Activated T-helper 1 cell treated with anti-CD3 and anti-CD28 coated beads, Interleukin-2, amount 50 U/mL, for 16 hours (primary cell): ENCODE measurements around the gene CENPP.
"Not testable (repeated sequence)": the region's sequence is repeated elsewhere in the genome, so short reads cannot be mapped to it uniquely, and the experiment has no call there.

ENCODE experiments used
- DNase-seq, 2 donors: peaks; one replicate each; pipeline ENCODE4 v3.0.0-alpha.2; 2020; ENCODE audit warnings: low read depth in 1 of 2, low spot score in 1 of 2

Gene CENPP

DNA sequence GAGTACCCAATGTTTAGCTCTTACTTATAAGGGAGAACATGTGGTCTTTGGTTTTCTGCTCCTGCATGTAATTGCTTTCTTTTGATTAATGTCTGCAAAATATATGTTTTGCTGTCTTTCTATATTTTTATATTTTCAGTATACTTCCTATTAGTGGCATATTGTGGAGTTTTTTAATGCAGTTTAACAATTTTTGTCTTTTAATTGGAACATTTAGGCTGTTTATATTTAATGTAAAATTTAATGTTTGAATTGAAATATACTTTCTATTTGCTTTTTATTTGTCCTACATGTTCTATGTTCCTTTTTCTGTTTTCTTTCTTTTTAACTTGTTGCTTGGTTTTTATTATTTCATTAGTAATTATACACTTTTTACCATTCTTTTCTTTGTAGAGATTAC, 205.1 kb downstream of the CENPP start:
- DNase-seq, result no peak

DNA sequence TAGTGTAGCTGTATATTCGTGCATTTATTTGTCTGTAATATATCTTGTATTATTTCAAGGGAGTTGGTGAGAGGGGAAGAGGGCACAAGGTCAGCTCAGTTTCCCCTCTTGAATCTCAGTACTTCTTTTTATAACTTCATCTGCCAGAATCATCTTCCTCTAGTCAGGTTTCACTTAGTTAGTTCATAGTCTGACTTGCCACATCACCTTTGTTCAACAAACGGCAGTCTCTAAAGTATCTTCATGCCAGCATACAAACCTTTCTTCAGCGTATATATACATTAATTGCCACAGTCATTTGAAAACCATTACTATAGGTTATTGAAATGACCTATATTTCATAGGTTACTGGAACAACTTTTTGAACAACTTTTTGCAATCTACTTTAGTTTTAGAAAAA, 208.5 kb downstream of the CENPP start:
- DNase-seq, result no peak

DNA sequence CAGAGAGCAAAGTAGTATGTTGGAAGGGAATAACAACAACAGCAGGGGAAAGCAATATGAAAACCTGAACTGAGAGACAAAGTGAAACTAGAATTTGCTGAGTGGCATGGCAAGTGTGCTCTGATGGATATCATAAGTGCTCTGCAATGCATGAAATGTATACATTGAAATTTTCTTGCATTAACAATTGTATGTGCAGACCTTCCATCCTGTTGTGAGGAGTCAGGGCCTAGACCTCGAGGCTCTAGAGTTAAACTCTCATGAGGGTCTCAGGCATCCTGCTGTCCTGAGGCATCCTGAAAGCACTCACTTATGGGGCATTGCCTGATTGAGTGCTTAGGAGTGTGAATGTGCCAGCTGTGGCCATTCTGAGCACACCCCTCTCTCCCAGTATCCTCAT, 208.9 kb downstream of the CENPP start:
- no peak for DNase-seq

DNA sequence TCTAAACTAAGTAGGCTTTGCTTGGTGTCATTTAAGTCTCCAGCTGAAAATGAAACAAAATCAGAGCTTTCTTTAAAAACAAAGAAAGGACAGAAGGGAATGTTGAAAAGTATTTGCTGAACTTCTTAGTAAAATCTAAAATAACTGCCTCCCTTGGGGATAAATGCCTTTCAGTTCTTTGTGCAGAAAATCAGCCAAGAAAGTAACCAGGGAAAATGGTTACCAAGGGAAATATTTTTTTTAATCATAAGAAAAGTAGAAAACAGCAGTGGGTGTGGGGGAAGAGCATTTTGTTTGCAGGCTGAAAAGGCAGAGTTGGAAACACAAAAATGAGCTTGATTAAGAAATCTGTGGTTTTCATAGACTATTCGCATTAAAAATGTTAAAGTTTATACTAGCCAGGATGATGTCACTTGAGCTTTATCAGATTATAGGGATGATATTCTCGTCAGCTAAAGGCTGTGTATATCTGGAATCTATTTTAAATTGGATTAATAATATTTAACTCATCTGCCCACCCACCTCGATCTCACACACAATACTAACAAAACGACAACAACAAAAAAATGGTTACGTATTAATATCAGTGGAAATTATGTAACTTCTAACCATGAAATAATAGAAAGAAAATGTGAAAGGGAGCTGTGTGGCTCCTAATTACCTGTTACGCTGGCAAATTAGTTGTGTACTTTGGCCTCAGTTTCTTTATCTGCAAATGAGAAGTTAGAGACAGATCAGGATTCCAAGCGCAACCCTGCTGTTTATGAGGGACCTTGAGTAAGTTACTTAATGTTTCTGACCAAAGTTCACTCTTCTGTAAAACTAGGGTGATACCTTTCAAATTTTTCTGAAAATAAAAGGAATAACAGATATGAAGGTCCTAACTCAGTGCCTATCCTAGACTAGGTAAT, 210.4 kb downstream of the CENPP start, which contains the start of gene ECM2:
TSS of gene ECM2 (minus strand) at position 51 of the 911 bp plus-strand sequence. CDS start 13,124 bp downstream, outside the sequence.
- DNase-seq, result no peak

DNA sequence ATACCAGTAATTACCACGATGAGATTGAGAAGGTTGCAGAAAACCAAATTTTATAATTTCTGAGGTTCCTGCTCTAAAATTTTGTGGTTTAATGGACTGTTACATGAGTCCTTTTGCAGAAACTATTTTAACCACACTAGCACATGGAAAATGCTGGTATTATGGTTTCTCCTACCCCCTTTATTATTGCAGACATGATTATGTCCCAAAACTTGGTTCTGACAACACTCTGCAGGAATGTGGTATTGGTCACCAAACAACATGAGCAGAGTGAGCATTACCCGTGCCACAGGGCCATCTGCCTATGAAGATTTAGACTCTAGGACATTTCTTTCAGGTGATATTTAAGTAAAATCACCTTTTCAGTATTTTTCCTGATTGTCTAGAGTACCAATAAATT, 212.8 kb downstream of the CENPP start:
- no peak for DNase-seq

DNA sequence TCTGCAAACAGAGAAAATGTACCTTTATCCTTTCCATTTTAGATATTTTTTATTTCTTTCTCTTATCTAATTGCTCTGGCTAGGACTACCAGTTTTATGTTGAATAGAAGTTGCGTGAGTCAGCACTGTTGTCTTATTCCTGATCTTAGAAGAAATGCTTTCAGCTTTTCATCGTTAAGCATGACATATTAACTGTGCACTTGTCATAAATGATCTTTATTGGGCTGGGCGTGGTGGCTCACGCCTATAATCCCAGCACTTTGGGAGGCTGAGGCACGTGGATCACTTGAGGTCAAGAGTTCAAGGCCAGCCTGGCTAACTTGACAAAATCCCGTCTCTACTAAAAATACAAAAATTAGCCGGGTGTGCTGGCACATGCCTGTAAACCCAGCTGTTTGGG, 218.2 kb downstream of the CENPP start:
- DNase-seq, result no peak

DNA sequence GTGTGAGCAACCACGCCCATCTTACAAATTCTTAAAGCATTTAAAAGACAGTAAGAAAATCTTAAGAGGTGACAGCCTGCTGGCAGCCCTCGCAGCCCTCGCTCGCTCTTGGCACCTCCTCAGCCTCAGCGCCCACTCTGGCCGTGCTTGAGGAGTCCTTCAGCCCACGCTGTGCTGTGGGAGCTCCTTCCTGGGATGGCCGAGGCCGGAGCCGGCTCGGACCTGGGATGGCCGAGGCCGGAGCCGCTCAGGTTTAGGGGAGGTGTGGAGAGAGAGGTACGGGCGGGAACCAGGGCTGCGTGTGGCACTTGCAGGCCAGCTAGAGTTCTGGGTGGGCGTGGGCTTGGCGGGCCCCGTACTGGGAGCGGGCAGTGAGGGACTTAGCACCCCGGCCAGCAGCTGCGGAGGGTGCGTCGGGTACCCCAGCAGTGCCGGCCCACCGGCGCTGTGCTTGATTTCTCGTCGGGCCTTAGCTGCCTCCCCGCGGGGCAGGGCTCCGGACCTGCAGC, 219.3 kb downstream of the CENPP start:
- DNase-seq, result no peak

DNA sequence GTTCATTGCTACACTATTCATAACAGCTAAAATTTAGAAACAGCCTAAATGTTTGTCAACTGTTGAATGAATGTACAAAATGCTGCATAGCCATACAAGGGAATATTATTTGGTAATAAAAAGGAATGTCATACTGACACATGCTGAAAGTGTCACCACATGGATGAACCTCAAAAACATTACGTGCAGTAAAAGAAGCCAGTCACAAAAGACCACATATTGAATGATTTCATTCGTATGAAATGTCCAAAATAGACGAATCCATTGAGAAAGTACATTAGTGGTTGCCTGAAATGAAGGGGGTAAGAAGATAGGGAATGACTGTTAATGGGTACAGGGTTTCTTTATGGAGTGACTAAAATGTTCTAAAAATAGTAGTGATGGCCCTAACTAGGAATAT, 221.6 kb downstream of the CENPP start:
- no peak for DNase-seq

DNA sequence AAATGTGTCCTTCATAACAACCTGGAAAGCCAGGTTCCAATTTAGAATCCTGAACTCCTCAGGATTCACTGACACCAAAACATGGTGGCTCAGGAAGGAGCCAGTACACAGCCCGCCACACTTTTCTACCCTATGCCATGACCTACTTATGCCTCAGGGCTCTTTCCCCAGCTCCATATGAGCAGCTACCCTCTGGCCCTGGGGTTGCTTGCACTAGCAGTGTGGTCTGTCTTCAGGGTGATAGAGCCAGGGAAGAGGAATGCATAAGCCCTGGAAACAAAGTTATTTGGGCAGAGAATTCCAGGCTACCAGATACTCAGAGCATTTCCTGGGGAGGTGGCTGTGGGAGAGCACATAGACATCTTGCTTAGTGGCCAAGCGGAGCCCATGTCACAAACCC, 225.0 kb downstream of the CENPP start:
- DNase-seq, result no peak

DNA sequence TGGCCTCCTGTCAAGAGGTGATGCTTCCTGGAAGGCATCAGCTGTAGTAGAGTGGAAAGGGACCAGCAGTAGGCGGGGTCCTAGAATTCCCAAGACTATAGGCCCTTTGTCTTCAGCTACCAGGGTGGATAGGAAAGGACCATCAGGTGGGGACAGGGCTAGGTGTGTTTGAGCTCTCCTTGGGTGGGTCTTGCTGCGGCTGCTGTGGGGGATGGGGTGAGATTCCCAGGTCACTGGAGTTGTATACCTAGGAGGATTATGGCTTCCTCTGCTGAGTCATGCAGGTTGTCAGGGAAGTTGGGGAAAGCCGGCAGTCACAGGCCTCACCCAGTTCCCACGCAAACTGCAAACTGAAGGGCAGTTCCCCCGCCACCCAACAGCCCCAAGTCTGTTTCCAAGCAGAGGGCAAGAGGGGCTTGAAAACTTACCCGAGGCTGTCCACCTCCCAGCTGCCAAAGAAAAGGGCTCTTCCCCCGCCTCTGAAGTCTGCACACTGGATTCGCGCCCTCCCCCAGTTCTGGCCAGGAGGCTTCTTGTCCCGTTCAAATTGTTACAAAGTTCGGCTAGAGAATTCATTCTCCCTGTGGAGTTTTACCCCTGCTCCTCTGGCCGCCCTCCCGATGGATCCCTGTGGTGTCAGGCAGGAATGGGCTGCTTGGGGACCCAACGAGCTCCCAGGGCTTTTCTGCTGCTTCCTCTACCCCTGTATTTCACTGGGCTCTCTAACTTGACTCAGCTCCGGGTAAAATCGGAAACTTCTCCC, 233.0 kb downstream of the CENPP start:
- DNase-seq, result no peak

DNA sequence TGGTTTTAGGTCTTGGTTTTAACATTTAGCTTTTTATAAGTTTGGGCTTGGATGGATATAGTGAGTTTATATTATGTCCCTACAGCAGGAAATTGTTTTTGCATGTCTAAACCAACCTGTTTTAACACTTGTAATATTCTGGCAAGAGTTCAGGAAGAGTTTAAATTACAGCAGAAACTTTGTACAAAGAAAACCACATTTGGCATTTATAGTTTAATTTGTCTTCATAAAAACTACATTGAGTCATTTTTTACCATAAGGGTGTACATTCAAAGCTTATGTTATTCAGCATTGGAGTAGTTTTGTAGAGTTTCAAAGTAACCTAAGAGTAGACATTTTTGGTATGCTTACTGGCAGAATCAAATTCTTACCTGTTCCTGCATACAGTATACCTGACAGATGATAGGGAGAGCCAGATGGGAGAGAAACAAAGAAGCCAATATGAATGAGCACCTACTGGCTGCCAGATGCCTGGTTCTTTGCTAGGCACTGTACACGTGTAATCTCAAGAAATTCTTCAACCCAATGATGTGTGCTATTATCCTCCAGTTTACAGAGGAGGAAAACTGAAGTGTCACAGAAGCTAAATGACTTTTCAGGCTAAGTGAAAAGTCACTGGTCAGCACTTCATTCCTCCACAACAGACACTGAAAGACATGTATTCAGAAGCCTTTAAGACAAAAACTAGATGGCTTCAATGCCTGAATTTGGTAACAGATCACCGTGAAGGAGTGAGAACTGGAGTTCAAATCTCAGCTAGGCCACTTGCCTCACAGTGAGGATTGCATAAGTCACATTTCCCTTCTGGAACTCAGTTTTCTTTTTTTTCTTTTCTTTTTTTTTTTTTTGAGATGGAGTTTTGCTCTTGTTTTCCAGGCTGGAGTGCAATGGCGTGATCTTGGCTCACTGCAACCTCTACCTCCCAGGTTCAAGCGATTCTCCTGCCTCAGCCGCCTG, 235.9 kb downstream of the CENPP start:
- DNase-seq, result no peak

DNA sequence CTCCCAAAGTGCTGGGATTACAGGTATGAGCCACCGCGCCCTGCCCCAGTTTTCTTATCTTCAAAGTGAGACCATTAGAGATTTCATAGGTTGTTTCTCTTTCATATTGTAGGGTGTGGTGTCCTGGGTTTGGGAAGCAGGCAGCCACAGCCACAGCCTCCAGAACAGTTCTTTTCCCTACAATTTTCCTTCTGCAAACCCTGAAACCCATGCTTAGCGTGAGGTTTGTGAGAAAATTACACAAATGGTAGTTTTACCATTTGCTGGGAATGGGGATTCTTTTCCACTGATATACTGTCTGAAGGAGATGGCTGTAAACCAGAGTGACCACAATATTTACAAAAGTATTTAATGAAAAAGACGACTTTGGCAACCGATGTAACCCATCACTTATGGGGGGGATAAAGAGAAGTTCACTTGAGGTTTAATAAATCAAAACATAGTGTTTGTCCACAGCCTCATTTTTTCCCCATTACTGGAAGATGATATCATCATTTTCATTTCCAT, 236.8 kb downstream of the CENPP start:
- no peak for DNase-seq

DNA sequence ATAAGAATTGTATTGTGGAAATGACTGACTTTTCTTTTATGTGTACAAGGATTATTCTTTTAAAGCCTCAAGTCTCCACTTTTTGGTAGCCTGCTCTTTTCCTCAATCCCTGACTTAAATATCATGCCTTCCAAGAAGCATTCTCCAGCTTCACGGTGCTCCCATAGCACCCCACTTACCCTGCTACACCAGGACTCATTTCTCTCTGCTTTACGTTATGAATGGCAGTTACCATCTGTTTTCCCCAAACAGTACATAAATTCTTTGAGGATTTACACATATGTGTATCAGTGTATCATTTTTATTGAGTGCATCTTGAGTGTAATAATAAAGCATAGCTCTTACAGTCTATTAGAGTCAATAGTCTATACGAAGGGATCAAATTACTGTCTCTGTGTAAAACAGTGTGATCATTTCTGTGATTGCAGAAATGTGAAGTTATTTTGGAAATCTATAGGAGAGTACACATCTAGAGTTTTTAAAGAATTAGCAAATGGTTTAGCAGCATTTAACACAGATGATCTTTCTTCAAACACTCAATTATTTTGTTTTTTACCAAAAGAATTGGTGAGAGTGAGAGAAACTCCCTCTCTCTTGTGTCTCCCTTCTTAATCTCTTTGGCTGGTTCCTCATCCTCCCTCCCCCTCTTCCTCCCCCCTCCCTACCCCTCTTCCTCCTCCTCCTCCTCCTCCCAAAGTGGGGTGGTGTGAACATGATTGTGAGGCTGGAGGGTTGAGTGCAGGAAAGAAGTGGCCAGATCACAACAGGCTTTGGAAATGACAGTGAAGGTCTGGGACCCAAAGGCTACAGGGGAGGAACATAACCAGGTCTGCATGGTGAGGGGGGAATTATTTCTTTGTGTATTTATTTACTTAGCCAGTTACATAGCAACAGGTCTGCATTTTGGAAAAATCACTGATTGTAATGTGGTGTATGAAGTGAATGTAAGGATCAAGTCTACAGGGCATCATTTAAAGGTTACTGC, 237.7 kb downstream of the CENPP start:
- DNase-seq, result no peak

DNA sequence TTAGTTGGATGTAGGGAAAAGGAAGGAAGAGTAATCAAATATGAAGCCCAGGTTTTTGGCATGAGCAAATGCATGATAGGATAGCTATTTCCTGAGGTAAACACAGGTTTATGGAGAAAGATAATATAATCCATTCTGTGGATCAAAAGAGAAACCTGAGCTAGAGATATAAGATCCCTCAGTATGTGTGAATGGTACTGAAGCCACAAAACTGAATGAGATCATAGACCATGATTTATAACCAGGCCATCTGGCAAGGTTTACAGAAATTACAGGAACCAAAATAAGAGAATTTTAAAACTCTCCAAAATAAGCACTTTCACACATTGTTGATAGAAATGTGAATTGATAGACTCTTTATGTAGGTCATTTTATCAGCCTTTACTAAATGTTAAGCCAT, 238.8 kb downstream of the CENPP start:
- no peak for DNase-seq

DNA sequence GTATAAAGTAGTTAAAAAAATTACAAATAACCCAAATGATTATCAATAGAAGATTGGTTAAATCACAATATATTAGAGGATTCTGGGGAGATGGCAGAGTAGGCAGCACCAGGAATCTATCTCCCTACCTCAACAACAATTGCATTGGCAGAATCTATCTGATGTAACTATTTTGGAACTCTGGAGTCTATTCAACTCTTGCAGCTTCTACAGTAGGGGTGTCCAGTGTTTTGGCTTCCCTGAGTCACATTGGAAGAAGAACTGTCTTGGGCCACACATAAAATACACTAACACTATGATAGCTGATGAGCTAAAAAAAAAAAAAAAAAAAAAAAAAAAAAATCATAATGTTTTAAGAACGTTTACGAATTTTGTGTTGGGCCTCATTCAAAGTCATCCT, 239.2 kb downstream of the CENPP start:
- no peak for DNase-seq

DNA sequence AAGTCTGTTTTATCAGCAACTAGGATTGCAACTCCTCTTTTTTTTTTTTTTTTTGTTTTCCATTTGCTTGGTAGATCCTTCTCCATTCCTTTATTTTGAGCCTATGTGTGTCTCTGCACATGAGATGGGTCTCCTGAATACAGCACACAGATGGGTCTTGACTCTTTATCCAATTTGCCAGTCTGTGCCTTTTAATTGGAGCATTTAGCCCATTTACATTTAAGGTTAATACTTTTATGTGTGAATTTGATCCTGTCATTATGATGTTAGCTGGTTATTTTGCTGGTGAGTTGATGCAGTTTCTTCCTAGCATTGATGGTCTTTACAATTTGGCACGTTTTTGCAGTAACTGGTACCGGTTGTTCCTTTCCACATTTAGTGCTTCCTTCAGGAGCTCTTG, 246.1 kb downstream of the CENPP start:
- DNase-seq, result not testable (repeated sequence)

DNA sequence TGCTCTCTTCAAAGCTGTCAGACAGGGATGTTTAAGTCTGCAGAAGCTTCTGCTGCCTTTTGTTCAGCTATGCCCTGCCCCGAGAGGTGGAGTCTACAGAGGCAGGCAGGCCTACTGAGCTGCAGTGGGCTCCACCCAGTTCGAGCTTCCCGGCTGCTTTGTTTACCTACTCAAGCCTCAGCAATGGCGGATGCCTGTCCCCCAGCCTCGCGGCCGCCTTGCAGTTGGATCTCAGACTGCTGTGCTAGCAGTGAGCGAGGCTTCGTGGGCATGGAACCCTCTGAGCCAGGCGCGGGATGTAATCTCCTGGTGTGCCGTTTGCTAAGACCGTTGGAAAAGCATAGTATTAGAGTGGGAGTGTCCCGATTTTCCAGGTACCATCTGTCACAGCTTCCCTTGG, 247.9 kb downstream of the CENPP start:
- not testable (repeated sequence) for DNase-seq

DNA sequence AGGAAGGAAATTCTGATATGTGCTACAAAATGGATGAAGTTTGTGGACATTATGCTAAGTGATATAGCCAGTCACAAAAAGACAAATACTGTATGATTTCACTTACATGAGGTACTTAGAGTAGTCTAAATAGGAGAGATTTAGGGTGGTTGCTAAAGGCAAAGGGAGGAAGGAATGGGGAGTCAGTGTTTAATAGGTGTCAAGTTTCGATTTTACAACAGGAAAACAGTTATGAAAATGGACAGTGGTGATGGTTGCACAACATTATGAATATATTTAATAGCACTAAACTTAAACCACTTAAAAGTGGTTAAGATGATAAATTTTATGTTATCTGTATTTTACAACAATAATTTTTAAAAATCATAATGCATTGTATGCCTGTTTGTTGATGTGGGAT, 250.4 kb downstream of the CENPP start:
- DNase-seq, result no peak

DNA sequence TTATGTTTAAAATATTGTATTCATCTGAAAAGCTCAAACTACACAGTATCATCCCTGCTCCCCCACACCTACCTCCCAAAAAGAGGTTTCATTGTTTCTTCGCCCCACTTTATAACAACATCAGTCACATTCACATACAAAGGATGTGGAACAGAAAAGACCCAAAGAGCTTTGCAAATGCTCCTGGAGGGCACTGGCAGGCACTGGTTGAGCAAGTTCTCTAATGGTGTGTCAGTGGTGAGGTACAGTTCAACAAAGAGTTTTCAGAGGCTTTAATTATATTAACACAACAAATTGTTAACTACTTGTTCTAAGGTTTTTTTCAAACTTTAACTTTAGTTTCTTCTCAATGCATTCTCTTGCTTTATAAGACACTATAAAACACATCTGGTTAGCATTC, 264.2 kb downstream of the CENPP start:
- no peak for DNase-seq

DNA sequence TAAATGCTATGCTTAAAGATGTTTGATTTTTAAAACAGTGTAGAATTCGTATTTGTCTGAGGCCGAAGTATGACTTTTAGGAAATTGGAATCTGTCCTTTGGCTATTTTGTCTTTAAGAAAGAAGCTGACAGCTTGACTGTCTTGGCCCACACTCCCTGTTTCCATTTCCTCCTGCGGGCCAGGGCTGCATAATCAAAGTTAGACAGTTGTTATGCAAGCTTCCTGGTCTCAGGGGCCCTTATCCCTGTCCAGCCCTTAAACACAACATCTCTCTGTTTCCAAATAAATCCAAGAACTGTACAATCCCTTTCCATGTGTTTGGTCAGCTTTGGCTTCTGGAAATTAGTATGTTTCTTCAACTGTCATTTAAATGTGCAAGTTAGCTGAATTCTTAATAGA, 264.6 kb downstream of the CENPP start:
- no peak for DNase-seq
